RWPE2 (cell line): Measurements from ENCODE around the gene UBXN10.
A peak's percentile ranks its signal among the peaks of the same experiment; 100 is the strongest.
"Not testable (repeated sequence)": the region's sequence is repeated elsewhere in the genome, so short reads cannot be mapped to it uniquely, and the experiment has no call there.

Experiments used
- ATAC-seq: fragments of 200-7000 bp; cut with Tn5 transposase; 3 replicates; pipeline ENCODE4 v1.9.1; 2021; ENCODE audit warnings: low read depth
- DNase-seq: peaks from one replicate; pipeline ENCODE4 v3.0.0-alpha.2; 2020; ENCODE audit warnings: low spot score
- H3K27ac ChIP-seq: fragments of 450-650 bp; 2 replicates; pipeline ENCODE4 v1.5.1; 2017; ENCODE audit warnings: mild to moderate bottlenecking; ENCODE audit not compliant: poor library complexity, severe bottlenecking
- H3K27me3 ChIP-seq: fragments of 250-450 bp; sonication (Bioruptor Pico); 2 replicates; pipeline ENCODE4 v1.5.1; 2021; ENCODE audit warnings: mild to moderate bottlenecking, moderate library complexity; ENCODE audit not compliant: insufficient read depth, poor library complexity, severe bottlenecking
- H3K36me3 ChIP-seq: fragments of 250-450 bp; sonication (Bioruptor Pico); 2 replicates; pipeline ENCODE4 v1.5.1; 2020; ENCODE audit warnings: low read depth, mild to moderate bottlenecking, moderate library complexity
- H3K4me1 ChIP-seq: fragments of 250-450 bp; sonication (Bioruptor Pico); 2 replicates; pipeline ENCODE4 v1.5.1; 2021; ENCODE audit warnings: mild to moderate bottlenecking, moderate library complexity; ENCODE audit not compliant: insufficient read depth, poor library complexity, severe bottlenecking
- H3K4me3 ChIP-seq: fragments of 250-450 bp; sonication (Bioruptor Pico); 2 replicates; pipeline ENCODE4 v1.5.1; 2021; ENCODE audit warnings: mild to moderate bottlenecking, moderate library complexity; ENCODE audit not compliant: severe bottlenecking
- H3K9me3 ChIP-seq: fragments of 250-450 bp; sonication (Bioruptor Pico); 2 replicates; pipeline ENCODE4 v1.5.1; 2021; ENCODE audit warnings: mild to moderate bottlenecking, moderate library complexity; ENCODE audit not compliant: severe bottlenecking
- TF ChIP-seq, protein P1 (sequence below): fragments of 450-650 bp; IDR thresholded peaks from one replicate; pipeline ENCODE4 v1.5.1; 2017; ENCODE audit warnings: mild to moderate bottlenecking, moderate library complexity; ENCODE audit not compliant: poor library complexity, severe bottlenecking

The UBXN10 gene

DNA sequence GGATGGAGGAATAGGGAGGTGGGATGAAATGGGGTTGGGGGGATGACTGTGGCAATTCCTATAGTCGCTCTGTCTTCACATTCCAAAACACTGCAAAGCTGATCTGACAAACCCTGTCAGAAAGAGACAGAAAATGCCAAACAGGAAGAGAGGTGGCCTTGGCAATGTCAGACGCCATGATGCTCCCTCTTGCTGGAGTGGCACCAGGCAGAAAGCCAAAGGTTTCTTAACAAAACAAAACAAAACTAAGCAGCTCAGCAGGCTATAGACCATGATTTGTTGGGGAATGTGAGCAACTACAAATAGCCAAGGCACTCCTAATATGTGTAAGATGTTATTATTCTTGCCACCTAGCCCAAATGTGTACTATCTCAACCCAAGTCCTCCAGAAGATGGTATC, 43.3 kb downstream of the UBXN10 start:
- ATAC-seq (no peak), DNase-seq (no peak)
- Histone ChIP-seq H3K27me3 (no peaks in the 10 kb centered on the region), H3K4me1 (peaks cover 15% of the 10 kb centered on the region), H3K9me3 (no peaks in the 10 kb centered on the region), H3K36me3 (no peaks in the 10 kb centered on the region), H3K4me3 (no peak overlapping the region), H3K27ac (no peak overlapping the region)
- TF ChIP-seq, protein P1, sequence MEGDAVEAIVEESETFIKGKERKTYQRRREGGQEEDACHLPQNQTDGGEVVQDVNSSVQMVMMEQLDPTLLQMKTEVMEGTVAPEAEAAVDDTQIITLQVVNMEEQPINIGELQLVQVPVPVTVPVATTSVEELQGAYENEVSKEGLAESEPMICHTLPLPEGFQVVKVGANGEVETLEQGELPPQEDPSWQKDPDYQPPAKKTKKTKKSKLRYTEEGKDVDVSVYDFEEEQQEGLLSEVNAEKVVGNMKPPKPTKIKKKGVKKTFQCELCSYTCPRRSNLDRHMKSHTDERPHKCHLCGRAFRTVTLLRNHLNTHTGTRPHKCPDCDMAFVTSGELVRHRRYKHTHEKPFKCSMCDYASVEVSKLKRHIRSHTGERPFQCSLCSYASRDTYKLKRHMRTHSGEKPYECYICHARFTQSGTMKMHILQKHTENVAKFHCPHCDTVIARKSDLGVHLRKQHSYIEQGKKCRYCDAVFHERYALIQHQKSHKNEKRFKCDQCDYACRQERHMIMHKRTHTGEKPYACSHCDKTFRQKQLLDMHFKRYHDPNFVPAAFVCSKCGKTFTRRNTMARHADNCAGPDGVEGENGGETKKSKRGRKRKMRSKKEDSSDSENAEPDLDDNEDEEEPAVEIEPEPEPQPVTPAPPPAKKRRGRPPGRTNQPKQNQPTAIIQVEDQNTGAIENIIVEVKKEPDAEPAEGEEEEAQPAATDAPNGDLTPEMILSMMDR: no peak

DNA sequence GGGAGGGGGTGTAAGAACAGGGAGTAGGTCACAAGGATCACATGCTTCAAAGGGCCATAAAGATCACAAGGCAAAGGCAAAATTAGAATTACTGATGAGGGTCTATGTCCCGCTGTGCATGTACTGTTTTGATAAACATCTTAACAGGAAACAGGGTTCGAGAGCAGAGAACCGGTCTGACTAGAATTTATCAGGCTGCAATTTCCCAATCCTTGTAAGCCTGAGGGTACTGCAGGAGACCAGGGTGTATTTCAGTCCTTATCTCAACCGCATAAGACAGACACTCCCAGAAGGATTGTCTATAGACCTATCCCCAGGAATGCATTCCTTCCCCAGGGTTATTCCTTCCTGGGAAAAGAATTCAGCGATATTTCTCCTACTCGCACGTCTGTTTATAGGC, 46.7 kb downstream of the UBXN10 start:
- DNase-seq, H3K4me3 ChIP-seq, H3K9me3 ChIP-seq, ATAC-seq, H3K27me3 ChIP-seq, H3K36me3 ChIP-seq: not testable (repeated sequence)
- Histone ChIP-seq H3K27ac (peak overlapping the region; percentile 34), H3K4me1 (peaks cover 15% of the 10 kb centered on the region)

DNA sequence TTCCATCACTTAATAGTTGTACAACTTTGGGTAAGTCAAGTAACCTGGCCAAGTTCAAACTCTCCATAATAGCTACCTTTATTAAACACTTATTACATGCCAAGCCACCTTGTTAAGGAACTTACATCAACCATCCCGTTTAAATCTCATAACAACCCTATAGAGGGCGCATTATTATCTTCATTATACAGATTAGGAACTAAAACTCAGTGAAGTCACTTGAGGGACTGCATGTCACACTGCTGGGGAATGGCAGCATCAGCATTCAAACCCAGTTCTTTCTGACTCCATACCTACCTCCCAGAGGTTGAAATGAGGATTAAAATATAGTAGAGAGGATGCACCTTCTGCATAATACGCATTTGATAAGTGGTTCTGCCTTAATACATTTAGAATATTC, 47.5 kb downstream of the UBXN10 start:
- H3K4me3 ChIP-seq: no peak overlapping the region
- no peak for DNase-seq
- peak overlapping the region; percentile 34 for H3K27ac ChIP-seq
- TF ChIP-seq, protein P1: peak; percentile 60
- no peak for ATAC-seq
- no peaks in the 10 kb centered on the region for H3K36me3 ChIP-seq
- peaks cover 15% of the 10 kb centered on the region for H3K4me1 ChIP-seq
- no peaks in the 10 kb centered on the region for H3K27me3 ChIP-seq
- H3K9me3 ChIP-seq: no peaks in the 10 kb centered on the region

DNA sequence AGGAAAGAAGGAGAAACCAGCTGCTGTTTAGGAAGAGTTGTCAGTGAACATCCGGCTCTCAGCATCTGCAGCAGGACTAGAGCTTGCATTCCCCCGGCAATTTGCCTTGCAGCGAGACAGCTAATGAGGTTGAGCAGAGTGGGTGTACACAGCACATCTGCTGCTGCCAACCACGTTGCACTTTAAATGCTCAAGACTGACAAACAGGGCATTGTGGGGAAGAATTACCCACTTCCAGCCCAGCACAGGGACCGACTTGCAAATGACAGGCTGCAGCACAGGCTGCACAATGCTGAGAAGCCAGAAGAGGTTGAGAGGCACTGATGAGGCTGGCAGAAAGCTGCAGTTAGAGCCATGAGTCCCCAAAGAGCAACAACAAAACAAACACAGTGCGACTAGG, 48.0 kb downstream of the UBXN10 start:
- H3K27me3 ChIP-seq: no peaks in the 10 kb centered on the region
- H3K4me3 ChIP-seq: no peak overlapping the region

DNA sequence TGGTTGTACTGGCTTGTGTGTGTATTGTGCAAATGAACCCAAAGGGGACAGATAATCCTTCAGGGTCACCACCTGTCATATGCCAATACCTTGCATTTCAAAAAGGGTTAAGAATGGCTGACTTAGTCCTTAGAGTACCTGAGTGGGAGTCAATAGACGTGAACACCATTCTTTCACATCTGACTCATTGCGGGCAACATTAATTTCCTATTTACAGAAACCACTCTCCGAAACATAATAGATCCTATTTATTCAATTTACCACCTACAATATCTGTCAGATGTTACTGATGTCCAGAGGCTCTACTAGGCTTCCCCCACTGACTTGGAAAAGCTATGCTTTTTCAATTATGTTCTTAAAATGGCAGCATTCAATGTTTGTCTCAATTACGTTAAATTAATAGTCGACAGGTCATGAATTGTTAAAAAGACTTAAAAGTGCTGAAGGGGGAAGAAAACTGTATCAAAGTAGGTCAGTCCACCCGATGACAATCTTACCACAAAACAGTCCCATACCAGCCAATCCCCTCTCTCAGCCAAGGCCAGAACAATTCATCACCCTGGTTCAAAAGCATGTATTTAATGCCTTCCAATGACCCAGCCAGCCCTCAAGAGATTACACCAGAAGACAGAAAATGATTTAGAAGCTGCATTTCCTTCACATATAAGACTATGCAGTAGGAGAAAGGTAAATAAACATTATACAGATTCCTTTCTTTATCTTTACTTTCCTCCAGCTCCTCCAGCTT, 49.1 kb downstream of the UBXN10 start:
- DNase-seq: no peak
- TF ChIP-seq, protein P1: no peak
- Histone ChIP-seq H3K27me3 (no peaks in the 10 kb centered on the region), H3K9me3 (no peaks in the 10 kb centered on the region), H3K4me1 (peaks cover 15% of the 10 kb centered on the region), H3K4me3 (no peak overlapping the region), H3K27ac (no peak overlapping the region), H3K36me3 (no peaks in the 10 kb centered on the region)
- ATAC-seq: no peak

More for the DNA sequence above, 48.0 kb downstream of the UBXN10 start:
- Histone ChIP-seq H3K27ac (no peak overlapping the region), H3K9me3 (no peaks in the 10 kb centered on the region), H3K36me3 (no peaks in the 10 kb centered on the region), H3K4me1 (peaks cover 15% of the 10 kb centered on the region)
- ATAC-seq: no peak
- TF ChIP-seq, protein P1: no peak
- no peak for DNase-seq
